ENCODE data around the gene NFATC1.
"Not testable (repeated sequence)": the region's sequence is repeated elsewhere in the genome, so short reads cannot be mapped to it uniquely, and the experiment has no call there.

NFATC1 gene

DNA sequence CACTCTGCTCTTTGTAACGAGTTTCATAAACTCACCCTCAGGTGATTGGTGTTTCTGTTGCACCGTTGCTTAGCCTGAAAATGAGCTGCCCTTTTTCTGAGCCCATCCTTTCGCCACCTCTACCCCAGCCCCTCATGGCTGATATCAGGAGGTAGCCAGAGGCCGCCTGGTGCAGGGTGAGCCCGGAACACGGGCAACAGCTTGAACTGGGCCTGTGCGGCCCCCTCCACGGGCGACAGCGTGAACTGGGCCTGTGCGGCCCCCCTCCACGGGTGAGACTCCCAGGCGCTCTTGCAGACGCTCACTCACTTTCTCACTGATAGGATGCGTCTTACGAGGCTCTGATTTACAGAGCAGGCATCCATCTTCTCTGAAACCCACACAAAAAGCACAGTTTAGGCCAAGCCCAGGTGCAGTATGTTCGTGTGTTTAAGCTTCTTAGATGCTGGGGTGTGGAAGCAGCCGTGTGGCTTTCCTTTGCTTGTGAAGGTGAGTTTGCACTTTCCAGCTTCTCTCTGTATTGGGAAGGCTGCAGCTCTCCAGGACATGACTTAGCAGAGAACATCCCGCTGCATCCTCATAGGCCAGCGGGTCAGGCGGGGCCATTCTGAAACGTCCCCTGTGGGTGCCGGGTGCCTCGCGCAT is 83.5 kb downstream of the NFATC1 start:
- DNase-seq: no peak

DNA sequence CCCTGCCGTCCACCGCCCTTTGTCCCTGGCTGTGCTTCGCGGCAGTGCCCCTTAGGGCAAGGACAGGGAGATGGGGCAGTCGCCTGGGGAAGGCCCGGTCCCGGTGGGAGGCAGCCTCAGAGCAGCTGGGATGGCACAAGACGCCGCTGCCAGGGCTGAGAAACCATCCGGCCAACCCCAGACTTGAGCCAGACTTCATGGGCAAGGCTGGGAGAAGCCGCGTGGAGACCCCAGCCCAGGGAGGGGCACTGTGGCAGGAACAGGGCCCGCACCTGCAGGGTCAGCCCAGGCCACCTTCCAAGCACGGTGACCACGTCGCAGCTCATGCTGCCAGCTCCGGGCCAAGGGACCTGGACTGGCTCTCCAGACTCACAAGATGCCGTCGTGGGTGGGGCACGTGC is 84.0 kb downstream of the NFATC1 start:
- DNase-seq: no peak

DNA sequence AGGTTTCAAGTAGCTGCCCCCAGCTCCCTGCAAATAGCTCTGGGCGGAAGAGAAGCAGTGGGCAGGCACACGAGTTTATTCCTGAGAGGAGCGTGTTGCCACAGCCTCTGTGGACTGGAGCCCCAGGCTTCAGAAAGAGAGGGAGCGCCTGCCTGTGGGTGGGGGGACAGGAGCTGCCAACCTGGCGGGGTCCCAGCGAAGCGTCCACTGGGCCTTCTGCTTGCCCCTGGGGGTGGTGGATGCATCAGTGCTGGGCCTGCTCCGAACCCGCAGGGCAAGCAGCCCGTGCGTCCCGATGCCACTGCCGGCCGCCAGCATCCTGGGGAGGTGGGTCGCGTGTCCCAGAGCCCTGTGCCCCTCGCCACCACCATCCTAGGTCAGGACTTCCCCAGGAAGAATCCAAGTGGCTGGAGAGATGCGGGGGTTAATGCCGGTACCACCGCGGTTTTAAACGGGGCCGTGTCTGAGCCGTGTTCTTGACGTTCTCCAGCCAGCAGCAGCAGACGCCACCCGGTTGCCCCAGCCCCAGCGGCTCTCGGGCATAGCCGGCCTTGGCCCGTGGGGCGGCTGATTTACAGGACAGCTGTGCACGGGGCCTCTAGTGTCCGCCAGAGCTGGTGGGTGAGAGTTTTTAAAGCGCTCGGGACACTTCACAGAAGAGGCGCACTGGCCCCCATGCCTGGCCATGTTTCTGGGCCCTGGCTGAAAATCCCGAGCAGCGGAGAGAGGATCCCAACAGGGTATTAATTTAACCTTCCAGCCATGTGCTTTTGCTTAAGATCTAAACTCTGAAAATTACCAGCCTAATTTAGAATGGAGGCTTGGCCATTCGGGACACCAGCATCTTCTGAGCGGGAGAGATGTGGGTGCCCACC is 84.7 kb downstream of the NFATC1 start:
- DNase-seq: no peak

DNA sequence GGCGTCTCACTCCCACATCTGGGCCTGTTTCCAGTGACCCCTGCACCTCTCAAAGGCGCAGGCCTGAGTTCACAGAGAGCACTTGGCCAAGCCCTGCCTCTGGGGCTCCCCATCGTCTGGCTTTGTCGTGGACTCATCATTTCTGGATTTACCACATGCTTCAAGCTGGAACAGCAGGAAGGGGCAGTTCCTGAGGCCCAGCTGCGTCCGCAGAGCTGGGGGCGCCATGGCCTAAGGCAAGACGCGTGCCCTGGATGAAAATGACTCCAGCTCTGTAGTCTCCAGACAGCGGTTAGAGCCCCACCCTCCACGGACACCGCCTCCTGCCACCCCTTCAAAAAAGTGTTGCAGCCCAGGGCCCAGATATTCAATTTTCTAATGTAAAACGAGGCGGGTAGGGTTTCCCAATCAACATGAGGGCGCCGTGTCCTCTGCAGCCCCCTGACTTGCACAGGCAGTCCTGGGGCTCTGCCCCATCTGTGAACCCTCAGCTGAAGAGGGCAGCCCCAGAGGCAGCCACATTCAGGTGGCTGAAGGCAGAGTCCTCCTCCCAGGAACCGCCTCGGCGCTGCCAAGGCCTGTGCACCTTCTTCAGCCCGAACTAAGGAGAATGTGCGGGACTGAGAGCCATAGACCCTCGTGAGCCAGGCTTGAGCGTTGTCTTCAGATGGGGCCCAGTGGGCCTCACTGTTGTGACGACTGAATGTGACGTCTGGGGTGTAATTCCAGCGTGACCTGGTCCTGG is 85.5 kb downstream of the NFATC1 start:
- DNase-seq: no peak

DNA sequence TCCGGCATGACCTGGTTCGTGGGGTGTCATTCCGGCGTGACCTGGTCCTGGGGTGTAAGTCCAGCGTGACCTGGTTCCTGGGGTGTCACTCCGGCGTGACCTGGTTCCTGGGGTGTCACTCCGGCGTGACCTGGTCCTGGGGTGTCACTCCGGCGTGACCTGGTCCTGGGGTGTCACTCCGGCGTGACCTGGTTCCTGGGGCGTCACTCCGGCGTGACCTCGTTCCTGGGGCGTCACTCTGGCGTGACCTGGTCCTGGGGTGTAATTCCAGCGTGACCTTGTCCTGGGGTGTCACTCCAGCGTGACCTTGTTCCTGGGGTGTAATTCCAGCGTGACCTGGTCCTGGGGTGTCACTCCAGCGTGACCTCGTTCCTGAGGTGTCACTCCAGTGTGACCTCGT is 87.7 kb downstream of the NFATC1 start:
- not testable (repeated sequence) for DNase-seq

DNA sequence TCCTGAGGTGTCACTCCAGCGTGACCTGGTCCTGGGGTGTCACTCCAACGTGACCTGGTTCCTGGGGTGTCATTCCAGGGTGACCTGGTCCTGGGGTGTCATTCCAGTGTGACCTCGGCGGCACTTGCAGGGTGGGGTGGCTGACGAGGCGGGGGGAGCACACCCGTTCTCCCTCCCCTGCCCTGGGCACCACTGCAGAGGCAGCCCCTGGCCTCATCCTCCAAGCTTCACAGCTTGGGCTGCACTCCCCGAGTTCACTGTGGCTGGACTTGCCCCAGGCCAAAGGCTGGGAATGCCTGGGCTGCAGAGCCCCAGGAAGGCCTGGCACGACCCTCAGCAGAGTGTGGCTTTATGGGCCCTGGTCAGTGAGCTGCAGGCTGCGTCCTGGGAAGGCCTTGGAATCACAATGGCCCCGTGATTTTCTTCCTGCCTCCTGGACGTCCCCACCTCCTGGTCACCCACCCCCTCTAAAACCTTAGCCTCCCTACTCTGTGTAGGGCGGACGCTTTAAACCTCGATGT is 88.3 kb downstream of the NFATC1 start:
- DNase-seq: no peak

DNA sequence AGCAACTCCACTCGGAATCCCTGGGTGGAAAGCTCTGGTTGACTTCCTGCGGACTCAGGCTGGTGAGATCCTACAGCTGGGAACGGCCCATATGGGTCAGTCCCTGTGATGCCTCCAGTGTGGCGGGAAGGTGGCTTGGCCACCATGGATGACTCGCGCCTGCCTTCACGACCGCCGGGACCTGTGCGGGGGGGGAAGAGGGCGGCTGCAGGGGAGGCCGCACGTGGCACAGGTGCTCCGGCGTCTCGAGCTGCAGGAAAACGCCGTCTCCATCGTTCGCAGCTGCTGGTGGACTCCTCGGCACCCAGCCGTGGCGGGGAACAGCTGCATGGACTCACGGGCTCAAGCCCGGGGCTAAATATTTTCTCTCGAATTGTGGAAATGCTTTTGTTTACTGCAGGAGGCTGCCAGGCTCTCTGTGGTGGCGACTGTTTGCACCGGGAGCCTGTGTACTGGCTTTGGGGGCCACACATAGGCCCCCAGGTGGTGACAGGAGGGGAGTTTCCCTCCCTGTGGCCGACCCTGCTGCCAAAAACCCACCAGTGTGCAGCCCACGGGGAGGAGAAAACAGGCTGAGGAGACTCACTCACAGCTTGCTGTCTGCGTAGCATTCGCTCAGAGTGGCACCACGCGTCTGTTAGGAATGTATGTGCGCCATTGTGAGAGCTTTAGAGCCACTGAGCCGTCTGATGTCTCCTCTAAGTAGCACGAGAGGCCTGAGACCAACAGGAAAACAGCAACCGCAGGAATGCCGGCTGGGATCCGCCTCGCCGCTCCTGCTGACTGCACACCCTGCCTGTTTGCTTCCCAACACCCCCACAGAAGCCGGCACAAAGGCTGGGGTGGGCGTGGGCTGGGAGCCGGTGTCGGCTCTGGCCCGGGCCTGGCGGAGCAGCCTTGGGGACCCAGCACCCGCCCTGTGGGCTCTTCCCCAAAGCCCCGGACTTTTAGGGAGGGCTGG is 89.2 kb downstream of the NFATC1 start:
- no peak for DNase-seq

DNA sequence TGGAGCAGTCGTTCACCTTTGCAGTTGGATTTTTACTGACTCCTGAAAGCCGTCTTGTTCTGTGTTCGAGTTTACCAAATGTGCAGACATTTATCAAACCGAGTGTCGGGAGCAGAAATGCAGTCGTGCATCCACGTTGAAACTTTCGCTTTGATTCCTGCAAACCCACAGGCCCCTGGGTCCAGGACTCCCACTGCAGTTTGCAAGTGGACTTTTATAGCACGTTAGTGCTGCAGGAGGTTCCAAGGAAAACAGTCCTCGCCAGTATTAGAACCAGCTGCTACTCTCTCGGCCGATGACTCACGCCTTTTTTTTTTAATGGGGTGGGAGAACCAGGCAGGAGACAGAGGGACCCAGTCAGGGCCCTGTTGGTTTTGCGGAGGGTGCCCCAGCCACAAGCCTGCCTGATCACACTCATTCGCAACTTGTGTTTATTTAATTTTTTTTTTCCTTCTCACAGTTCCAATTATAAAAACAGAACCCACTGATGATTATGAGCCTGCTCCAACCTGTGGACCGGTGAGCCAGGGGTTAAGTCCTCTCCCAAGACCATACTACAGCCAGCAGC is 90.1 kb downstream of the NFATC1 start:
- DNase-seq: no peak

DNA sequence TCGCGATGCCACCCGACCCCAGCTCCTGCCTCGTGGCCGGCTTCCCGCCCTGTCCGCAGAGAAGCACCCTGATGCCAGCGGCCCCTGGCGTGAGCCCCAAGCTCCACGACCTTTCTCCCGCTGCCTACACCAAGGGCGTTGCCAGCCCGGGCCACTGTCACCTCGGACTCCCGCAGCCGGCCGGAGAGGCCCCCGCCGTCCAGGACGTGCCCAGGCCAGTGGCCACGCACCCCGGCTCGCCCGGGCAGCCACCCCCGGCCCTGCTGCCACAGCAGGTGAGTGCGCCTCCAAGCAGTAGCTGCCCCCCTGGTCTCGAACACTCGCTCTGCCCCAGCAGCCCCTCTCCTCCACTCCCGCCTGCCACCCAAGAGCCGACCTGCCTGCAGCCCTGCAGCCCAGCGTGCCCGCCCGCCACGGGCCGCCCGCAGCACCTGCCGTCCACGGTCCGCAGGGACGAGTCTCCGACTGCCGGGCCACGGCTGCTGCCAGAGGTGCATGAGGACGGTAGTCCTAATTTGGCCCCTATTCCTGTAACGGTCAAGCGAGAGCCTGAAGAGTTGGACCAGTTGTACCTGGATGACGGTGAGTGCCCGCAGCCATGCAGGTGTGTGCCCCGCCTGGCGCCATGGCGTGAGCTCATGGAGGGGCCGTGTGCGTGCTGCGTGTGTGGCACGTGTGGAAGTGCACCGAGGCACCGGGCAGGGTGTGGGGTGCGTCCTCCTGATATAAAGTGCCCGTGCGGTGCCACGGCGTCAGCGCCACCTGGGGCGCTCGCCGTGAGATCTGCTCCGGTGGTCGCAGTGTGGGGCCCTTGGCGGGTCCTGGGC is 90.8 kb downstream of the NFATC1 start:
- no peak for DNase-seq

DNA sequence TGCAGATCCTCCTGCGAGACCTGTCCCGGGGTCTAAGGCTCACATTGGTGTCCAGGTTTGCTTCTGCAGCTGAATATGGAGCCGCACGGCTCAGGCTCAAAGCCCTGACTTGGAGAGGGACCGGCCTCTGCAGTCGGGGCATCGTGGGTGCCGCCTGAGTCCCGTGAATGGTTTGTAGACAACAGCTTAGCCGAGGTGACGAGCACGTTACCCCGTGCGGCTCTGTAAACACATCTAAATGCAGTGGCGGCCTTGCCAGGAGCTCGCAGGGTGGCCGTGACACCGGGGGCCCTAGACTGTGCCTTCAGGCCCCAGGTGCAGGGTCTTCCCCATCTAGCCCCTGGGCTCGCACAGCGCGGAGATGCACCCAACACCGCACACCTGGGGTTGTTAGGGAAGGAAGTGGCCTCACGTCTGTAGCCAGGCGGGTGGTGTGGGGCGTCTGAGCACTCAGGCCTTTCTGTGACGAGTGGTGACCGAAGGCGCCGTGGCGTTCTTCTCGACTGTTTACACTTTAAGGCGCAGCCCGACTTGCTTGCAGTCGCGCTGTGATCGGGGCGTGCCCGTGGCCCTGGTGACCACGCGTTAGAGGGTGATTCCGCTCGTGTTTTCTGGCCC is 91.6 kb downstream of the NFATC1 start:
- no peak for DNase-seq

DNA sequence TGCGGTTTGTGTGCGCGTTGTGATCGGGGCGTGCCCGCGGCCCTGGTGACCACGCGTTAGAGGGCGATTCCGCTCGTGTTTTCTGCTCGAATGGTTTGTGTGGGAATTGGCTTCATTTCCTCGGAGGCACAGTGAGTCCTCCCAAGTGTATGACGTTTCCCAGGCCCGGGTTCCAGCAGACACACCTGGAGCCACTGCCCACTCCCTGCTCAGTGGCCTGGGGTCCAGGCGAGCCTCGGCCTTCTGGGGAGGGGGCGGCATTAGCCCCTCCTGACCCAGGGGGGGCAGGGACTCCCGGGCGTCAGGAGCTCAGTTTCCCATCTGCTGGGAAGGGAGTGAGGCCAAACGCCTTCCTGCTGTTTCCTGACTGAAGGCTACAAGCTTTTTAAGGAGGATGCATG is 92.1 kb downstream of the NFATC1 start:
- no peak for DNase-seq

DNA sequence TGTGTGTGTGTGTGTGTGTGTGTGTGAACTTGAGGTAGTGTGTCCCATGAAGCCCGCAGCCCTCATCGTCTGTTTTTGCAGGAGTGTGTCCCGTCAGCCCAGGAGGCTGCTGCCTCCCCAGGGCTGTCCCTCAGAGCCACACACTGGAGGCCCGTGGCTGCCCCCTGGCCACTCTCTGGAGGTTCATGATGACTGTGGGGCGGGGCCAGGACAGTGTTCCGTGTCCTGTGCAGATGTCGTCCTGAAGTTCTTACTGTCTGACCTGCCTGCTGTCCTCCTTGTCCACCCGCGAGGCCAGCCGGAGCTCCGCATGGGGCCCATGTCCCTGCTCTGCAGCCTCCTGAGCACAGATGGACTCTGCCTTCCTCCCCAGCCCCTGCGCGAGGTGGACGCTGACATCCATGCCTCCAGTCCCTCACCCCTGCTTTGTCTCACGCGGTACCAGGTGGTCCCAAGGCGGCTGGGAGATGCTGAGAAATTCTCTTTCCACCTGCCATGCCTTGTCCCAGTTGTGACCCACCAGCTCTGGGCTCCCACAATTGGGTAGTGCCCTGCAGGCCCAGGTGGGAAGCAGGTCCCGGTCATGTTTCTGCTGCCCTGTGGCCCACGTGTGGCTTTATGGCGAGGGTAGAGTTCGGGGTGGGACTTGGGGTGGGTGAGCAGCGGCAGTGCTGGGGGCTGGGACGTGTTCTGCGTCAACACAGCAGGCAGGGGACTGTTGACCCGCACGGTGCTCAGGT is 92.8 kb downstream of the NFATC1 start:
- no peak for DNase-seq

DNA sequence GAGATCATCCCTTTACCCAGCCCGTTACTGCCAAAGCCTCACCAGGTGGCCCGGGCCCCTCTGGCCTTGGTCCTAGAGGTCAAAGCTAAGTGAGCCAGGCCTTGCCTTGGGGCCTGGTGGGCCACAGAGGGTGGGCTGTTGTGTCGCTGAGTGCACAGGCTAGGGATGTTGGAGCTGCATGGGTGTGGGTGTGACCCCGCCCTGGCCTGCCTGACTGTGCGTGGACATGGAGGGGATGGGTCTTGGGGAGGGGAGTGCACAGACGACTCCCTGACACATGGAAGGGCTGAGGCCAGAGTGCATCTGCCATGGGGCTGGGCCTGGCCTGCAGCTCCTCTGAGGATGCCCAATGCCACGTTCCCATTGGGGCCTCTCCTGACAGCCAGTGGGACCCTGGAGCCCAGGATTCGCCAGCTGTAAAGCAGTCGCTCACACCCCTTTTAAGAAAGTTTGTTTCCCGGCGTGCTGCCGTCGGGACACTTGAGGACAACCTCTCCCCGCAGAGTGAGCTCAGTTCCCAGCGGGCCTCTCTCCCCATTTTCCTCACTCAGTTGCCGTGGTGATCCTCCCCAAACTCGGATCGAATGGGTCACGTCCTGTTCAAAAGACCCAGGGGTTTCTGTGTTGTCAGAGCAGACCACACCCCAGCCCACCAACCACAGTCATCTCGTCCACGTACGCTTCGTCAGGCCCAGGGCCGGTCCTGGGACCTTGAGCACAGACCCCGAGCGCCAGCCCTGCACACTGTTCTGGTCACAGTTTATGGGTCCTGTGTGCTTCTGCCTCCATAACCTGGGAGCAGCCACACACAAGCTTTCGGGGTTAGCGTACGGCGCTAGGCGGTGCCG is 93.5 kb downstream of the NFATC1 start:
- no peak for DNase-seq

DNA sequence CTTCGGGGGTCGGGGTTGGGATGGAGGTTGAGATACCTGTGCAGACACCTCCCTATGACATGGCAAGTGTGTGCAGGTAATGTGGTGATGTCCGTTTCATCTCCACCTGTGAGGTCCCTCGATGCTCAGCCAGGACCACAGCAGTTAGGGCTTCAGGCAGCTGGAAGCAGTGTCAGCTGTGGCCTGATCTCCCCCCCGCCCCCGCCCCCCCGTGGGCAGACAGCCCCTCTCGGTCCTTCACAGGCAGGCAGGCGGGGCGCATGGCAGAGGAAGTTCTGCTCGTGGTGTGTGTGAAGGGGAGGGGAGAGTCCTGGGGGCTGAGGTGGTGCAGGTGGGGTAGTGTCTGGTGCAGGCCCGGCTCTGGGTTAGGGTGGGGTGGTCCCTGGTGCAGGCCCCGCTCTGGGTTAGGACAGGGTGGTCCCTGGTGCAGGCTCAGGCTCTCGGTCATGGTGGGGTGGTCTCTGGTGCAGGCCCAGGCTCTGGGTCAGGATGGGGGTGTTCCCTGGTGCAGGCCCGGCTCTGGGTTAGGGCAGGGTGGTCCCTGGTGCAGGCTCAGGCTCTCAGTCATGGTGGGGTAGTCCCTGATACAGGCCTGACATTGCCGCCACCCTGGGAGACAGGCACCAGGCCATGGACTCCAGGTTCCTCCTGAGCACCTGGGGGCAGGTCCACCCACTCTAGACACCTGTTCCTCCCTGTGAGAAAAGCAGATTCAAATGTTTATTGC is 94.3 kb downstream of the NFATC1 start:
- DNase-seq: no peak

DNA sequence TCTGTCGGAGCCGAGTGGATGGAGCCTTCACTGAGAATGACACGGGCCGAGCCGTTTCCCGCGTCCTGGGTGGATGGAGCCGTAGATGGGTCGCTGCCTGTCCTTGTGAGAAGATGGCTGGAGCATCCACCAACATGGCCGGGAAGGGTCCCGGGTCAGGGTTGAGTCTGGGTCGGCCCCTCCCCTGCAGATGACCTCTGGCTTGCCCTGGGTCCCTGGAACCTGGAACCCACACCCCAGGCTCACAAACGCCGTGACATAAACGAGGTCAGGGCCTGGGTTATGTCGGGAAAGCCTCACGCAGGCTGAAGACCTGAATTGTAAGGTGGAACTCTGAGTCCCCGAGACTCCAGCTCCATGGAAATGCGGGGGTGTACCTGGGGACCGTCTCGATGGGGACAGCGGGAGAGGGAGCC is 94.9 kb downstream of the NFATC1 start:
- no peak for DNase-seq

DNA sequence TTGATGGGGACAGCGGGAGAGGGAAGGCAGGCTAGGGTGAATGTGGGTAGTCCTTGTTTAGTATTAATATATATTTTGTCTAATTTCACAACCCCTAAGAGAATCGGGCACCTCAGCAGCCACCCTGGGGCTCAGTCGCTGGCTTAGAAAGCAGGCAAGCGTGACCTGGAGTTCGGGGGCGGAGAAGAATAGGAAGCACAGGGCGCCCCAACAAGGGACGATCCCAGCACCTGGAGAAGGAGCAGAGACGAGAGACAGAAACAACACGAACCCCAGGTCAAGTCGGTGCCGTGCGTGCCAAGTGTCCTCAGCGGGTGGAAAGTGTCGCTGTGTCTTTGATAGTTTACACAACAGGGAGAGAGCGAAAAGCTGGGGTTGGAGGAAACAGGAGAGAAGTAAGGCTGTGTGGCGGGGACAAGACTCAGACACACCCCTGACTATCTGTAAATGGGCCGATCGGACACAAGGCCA is 95.4 kb downstream of the NFATC1 start:
- DNase-seq: no peak

DNA sequence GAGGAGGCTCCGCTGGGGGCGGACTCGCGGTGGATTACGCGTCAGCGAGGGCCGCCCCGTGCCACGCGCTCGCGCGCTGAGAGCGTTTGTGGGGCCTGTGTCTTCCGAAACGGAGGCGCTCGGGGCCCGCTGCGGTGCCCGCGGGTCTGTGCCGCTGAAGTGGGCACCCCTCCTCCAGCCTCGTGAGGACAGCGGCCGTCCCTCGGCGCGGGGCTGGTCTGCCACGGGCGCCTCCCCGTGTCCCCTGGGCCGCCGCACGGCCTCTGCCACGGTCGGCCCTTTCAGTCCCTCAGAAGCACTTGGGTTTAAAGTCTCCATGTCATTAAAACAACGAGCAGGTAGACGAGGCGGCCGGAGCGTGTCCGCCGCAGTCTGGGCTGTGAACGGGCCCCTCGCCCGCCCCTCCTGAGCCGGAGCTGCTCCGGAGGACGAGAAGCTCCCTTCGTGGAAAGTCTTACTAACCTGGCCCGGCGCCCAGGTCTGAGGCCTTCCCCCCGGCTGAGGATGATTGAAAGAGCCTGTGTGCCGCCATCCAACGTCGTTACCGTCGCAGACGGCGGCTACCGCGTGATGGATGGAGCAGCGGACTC is 97.6 kb downstream of the NFATC1 start:
- no peak for DNase-seq

DNA sequence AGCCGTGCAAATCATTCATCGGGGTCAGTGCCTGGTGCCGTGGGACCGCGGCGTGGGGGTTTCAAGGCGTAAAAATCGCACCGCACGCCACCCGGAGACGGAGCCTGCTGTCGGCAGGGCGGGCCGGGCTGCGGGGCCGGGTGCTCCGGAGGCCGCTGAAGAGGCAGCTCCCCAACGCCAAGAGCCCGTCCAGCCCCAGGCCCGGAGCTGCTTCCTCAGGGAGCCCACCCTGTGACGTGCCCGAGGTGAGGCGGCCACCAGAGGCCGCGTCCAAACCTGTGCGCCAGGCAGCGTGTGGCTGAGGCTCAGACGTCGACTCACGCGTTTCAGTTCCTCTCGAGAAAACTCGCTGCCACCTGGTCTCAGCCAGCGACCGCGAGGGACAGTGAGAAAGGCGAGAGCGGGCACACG is 98.1 kb downstream of the NFATC1 start:
- no peak for DNase-seq
